RWPE1 (cell line): ENCODE data around the gene CHRDL1.

Experiments
- CTCF ChIA-PET: fragments of 350-600 bp; sonication (Branson Sonifier 250); formaldehyde crosslinking; extraction: SDS; loops from one replicate; lab custom pipeline; 2021; lab: Yijun Ruan, JAX
- POLR2A ChIA-PET: fragments of 400-600 bp; formaldehyde crosslinking; extraction: SDS; loops from one replicate; lab custom pipeline; 2020; ENCODE audit warnings: antibody characterized with exemption; ENCODE audit not compliant: low non-redundant PET; lab: Yijun Ruan, JAX
- DNase-seq: peaks from one replicate; pipeline ENCODE4 v3.0.0; 2012; ENCODE audit warnings: low spot score
- H3K27ac ChIP-seq: fragments of 450-650 bp; 2 replicates; pipeline ENCODE4 v1.5.1; 2017
- CTCF ChIP-seq: fragments of 450-650 bp; conservative IDR thresholded peaks from 2 replicates; pipeline ENCODE4 v1.5.1; 2017; ENCODE audit warnings: low read depth, mild to moderate bottlenecking

The CHRDL1 gene

DNA sequence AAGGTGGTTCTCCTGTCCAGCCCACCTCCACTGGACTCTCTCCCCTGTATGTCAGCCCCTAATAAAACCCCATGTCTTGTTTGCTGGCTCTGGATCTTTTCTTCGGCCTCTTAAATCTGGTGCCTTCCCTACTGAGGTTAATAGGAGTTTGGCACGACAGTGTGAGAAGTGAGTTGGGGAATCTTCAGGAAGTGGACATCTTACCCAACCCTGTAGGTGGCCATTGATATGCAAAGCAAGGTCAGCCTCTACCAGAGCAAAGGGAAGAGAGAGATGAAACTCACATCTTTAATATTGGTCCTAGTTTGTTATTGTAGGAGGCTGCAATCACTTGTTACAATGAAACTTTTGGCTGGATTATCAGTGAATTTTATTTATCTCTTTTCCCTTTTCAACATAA is 111.7 kb downstream of the CHRDL1 start:
- TF ChIP-seq CTCF = no peak
- ChIA-PET CTCF (no interaction called here), POLR2A (no interaction called here)
- no peak for DNase-seq
- H3K27ac ChIP-seq = no peak overlapping the region

DNA sequence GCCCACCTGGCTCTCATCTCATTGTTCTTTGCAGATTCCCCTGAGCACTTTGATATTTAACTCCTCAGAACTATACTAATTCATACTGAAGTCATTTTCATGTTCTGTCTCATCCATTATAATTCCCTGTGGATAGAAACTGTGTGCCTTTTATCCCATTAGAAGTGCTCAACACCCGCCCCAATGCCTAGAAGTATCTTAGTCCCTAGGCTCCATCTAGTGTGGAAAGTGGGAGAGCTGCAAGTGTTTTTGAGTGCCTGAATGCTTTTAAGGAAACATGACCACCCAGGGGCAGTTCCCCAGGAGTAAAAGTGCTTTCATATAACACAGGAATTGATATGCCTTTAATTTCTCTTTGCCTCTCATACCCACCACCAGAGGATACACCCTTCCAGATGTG is 117.0 kb downstream of the CHRDL1 start:
- TF ChIP-seq CTCF = no peak
- DNase-seq = no peak
- ChIA-PET CTCF (no interaction called here), POLR2A (no interaction called here)
- H3K27ac ChIP-seq = no peak overlapping the region

GRCh38 chrX:110675886-110676285 is 119.7 kb downstream of the CHRDL1 start:
- no peak for DNase-seq
- ChIA-PET CTCF (no interaction called here), POLR2A (interaction anchor here (0.6 kb wide), 1 partner anchor 118 kb away, joined by 5 read pairs; no protein-coding TSS in a partner anchor)
- no peak for TF ChIP-seq CTCF
- H3K27ac ChIP-seq = no peak overlapping the region

DNA sequence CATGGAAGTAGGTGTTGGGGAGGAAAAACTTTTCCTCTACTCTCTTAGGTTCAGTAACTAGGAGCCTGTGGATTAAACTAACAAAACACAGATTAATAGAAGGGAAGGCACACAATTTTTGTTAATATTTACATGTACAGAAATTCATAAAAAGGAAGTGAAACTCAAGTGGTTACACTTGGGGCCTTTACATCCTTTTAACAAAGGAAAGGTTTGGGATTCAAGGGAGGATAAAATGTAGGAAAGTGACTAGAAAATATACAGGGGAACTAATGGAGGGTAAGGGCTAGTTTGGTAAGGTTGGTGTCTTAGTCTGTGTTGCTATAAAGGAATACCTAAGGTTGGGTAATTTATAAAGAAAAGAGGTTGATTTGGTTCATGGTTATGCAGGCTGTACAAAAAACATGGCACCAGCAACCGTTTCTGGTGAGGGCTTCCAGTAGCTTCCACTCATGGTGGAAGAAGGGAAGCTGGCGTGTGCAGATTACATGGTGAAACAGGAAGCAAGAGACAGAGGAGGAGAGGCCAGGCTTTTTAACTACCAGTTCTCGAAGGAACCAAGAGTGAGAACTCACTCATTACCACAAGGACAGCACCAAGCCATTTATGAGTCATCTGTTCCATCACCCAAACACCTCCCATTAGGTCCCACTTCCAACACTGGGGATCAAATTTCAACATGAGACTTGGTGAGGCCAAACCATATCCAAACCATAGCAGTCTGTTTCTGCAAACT is 124.4 kb downstream of the CHRDL1 start:
- no peak overlapping the region for H3K27ac ChIP-seq
- no peak for DNase-seq
- ChIA-PET POLR2A (no interaction called here), CTCF (no interaction called here)
- no peak for TF ChIP-seq CTCF

GRCh38 chrX:110669572-110669971 is 126.0 kb downstream of the CHRDL1 start:
- no peak overlapping the region for H3K27ac ChIP-seq
- DNase-seq = no peak
- POLR2A ChIA-PET = no interaction called here
- no peak for TF ChIP-seq CTCF
- CTCF ChIA-PET = no interaction called here

GRCh38 chrX:110667706-110668105 is 127.9 kb downstream of the CHRDL1 start:
- ChIA-PET POLR2A (no interaction called here), CTCF (no interaction called here)
- no peak for DNase-seq
- H3K27ac ChIP-seq = no peak overlapping the region
- TF ChIP-seq CTCF = no peak
